Fibroblast of the conjunctiva (primary cell): ENCODE data around the gene ITM2C.

Experiments
- DNase-seq: peaks from one replicate; pipeline ENCODE4 v3.0.0-alpha.2; 2010; ENCODE audit warnings: low read depth

The ITM2C gene

DNA sequence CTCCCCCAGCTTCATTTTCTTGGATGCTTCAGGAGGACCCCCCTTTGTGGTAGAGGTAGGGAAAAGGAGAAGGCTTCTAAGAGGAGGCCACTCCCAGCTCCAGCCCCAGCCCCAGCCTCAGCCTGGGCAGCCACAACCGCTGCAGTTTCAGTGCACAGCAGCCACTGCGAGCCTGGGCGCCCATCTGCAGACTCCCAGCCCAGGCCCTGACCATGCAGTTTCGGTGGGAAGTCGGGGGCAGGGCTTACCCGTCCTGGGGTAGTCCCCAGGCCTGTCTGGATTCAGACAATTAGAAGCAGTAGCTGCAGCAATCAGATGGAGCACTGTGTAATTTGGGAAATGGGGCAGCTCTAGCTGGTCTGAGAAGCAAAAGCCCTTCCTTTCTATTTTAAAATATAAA is 28.6 kb downstream of the ITM2C start:
- DNase-seq = no peak

DNA sequence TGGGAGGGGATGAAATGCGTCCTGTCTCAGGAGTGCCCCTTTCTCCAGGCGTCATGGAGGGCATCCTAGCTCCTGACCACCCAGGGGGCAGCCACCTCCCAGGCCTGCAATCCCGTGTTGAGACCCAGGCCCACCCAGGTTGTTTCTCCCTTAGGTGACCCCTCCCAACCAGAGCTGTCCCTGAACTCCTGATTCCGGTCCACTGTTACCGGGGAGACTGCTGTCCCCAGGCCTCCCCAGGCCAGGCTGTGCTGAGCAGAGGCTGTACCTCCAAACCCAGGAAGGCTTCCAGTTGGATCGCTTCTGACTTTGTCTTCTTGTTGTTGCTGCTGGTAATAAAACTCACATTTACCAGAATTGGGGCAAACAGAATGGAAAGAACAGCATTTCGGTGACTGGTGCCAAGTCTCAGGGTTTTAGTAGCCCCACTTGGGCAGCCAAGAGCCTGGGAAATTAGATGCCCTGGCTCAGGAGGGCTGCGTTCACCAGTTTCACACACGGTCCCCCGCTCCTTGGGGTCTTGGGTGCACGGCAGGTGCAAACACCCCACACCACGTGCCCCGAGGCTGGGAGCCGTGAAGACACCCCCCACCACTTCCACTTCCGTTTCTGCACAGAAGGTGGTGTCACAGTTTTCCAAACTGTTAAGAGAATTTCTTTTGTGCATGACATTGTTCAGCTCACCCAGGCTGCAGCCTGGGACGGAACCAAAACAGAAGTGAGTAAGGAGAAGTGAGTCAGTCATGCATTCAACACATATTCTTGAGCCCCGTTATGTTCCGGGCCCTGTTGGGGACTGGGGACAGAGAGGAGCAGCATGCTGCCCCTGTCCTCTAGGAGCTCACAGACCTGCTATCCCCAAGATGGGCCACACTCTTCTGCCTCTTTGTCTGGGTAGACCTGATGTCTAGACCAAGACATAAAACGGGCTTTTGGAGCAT is 29.4 kb downstream of the ITM2C start:
- DNase-seq = no peak

DNA sequence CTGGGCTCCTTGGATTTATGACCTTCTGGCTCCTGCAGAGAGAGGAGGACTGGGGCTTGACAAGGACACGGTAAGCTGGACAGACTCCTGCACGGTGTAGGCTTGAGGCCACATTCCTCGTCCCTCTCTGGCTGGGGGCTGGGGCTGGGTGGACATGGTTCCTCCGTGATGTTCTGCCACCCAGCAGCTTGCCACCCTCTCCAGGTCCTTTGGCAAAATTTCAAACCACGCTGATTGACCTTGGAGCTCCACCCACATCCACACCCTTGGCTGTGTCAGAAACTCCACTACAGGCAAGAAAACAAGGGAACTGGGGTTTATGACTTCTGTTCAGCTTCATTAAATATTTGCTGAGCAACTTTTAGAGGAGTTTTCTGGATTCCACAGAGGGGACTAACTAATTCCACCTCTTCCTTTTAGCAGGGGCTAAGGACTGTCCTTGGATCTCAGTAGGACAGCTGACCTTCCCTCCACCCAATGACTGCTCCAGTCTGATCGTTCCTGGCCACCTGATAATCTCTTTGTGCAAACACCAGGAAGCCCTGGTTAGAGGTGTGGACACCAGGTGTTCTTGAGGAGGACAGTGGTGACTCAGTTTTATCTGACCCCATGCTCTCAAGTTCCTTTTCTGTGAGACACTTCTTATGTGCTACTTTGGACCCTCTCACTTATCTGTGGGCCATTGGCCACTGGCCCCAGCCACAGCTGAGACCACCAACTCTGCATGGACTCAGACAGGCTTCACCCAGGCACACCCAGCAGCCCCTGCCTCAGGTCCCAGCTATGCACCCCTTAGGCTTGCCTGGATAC is 31.0 kb downstream of the ITM2C start:
- no peak for DNase-seq

DNA sequence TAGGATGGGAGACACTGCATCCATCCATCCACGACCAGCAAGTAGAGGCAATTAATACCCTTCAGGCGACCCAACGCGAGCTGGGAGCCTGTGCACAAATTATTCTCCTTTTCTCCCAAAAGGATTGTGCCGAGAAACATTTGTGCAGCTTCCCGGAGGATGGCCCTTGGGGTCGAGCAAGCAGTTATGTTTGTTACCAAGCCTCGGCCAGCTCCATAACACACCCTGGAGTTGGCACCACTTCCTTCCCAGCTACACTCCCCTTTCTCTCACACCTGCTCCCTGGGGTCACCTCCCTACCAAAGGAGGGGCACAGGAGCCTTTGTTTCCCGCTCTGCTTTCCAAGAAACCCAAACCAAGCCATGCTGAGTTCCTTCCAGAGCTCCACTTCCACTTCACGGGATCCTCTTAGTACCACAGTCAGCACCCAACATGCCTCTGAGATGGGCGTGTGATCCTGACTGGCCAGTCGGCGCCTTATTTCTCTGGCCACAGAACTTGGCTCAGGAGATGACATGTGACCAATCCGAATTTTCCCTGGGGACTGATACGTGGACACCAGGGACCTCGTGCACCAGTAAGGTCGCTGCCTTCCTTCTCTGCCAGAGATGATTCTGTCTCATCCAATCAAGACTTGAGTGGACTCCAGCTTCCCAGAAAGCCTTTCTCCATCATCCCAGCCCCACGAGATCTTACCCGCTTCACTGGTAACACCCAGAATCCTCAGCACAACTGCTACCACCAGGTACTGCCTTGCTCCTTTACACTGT is 31.8 kb downstream of the ITM2C start:
- no peak for DNase-seq

DNA sequence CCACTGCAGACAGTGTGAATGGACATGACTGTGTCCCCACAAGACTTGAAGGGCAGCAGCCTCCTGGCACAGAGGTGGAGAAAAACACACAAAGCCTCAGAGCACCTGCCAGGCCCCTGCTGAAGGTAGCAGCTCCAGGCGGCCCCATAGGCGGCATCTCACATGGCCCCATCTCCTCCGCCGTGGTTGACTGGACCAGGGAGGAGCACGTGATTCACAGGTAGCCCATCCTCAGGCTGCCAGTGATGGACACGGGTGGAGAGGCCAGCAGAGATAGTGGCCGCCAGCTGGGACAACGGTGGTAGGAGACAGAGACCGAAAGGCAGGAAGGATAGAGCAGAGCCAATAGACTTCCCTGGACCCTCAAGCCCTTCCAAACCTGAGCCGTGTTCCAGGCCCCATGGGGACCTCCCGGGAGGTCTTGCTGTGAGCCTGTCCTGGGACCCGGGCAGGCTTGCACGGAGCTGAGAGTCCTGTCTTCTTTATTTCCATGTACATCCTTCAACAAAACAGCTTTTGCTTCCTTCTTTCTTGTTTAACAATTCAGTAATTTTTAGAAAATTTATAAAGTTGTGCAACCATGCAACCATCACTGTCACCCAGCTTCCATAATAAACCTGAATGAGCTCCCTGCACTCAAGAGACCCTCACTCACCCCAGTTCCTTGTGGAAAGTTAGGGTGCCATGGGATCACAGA is 33.4 kb downstream of the ITM2C start:
- no peak for DNase-seq

DNA sequence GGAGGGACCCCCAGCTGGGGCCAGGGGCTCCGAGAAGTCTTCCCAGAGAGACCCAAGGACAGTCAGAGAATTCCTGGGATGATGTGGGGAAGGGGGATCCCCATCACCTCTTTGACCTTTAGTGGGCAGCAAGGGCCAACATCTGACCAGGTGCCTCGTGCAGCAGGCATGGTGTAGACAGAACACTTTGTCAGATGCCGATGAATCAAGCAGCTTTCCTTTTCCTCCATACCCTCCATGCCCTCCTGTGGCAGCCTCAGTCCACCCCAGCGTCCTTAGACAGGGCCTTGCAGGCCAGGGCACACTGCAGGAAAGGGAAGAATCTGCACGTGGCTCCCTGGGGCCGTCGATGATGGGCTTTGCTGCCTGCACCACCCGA is 34.0 kb downstream of the ITM2C start:
- DNase-seq = no peak

DNA sequence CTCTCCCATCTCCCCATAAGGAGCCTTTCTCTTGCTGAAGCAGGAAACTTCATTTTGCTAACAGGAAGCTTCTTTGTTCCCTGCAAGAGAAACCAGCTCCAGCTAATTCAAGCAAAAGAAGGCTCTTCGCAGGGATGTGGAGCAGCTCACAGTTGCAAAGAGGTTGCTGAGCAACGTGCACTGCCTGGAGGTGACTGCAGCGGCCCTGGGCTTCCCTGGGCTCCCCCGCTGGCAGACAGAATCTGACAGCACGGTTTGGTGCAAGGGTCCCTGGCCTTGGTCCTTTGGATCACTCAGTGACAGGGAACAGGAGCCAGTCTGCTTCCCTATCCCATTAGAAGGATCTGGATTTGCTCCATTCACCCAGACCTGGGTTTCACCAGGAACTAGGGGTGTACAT is 34.5 kb downstream of the ITM2C start:
- DNase-seq = no peak

DNA sequence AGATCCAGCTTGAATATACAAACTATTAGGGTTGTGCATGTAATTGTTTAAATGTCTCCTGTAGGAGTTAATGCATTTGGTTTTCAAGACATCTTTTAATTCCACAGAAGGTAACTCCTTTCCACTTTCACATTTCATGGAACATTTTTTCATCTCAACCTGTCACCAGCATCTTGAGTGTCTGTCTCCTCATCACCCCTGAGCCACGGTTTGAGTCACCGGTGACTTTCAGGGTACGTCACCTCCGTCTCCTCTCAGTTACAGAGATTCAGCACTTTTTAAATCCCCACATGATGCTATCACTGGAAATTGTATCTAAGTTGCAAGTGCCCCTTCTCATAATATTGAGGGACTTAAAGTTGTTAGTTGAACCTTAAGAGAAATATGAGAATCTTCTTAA is 35.0 kb downstream of the ITM2C start:
- no peak for DNase-seq

DNA sequence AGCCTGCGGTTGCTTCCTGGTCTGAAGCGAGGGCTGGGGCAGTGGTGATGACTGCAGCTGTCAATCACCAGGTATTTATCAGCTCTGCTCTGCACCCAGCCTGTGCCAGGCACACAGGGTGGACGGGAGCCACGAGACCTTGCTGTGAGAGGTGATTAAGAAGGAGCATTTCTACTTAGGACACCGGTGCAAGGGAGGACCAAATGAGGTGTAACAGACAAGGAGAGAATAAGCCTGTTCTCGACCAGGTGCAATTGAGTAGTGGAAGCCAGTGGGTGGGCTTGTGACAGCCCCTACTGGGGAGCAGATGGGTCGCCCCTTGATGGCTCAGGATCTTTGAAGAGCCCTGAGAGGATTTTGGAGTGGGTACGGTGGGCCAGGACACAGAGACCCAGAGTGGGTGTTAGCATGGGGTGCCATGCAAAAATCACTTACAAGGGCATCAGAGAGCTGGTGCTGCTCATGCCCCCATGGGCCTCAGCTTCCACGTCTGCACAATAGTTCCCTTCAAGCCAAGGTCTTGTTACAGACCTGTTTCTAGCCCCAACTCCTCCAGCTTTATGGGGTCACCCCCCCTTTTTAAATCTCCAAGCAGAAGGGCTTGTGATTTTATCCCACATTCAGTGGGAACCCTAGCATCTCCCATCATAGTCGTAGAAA is 35.7 kb downstream of the ITM2C start:
- DNase-seq = no peak

DNA sequence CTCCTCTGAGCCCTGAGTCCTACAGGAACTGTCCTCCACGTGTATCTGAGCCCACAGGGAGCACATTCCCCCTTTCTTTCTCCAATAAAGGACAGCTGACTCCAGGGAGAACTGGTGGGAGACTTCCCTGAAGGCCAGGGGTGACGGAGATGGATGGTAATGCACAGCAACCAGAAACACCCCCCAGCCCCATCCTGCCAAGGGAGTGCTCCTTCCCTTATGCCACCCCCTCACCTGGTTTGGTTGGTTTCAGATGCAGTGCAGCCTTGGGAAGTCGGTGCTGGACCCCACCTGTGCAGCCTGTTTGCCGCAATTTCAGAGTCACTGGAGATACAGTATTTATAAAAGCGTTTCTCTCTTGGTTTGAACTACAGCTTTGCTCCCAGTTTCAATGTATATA is 36.3 kb downstream of the ITM2C start:
- no peak for DNase-seq

DNA sequence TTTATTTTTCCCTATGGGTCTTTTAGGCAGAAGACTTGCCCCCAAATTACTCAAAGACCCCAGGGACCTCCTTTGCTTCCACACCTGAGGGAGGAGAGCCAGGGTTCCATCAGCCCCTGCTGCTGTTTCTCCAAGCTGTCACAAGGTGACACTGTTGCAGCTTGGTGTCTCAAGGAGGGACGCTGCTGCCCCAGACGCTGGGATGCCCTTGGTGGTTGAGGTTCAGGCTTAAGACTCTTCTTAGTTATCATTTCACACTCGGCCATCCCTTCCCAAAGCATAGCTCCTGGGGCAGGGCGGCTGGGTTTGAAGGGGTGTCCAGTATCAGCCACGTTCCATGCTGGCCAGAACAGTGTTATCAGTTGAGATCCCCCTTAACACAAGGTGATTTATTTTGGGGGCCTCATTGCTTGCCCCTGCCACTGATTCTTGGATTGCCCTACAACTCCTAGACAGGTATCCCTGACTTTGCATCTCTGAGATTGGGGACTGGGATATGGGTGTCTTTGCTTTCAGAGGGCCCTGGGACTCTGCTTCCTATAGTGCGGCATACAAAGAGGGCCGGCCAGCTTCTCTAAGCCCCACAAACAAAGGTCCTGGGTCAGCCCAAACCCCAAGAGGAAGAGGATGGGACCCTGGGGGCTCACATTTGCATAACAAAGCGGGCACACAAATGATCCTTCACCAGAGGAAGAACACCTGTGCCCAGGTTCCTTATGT is 37.6 kb downstream of the ITM2C start:
- peak; percentile 54 for DNase-seq

DNA sequence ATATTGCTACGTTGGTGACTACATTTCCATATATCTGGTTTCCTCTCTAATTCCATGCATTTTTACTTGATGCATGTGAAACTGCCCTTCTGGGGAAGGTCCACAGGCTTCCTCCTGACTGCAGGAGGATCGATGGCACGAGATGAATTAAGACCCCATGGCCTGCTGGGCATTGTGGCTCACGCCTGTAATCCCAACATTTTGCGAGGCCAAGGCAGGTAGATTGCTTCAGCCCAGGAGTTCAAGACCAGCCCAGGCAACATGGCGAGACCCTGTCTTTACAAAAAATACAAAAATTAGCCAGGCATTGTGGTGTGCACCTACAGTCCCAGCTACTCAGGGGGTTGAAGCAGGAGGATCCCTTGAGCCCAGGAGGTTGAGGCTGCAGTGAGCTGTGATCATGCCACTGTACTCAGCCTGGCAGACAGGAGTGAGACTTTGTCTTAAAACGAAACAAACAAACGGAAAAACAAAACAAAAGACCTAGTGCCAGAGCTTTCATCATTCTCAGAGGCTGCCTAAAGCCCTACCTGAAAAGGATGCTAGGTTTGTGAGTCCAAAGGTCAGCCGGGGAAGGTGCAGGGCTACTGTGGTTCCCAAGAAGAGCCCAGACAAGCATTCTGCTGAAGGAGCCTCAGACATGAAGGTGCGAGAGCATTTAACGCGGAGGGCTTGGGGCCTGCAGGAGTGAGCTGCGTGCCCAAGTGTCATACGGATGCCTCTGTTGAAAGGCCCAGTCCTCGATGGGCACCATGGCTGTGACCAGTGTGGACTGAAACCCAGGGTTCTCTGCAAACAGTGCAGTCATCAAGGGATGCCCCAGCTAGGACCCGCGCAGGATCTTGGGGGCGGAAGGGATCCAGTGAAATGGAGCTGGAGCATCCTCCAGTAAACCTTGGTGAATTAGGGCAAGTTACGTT is 38.7 kb downstream of the ITM2C start:
- DNase-seq = no peak

DNA sequence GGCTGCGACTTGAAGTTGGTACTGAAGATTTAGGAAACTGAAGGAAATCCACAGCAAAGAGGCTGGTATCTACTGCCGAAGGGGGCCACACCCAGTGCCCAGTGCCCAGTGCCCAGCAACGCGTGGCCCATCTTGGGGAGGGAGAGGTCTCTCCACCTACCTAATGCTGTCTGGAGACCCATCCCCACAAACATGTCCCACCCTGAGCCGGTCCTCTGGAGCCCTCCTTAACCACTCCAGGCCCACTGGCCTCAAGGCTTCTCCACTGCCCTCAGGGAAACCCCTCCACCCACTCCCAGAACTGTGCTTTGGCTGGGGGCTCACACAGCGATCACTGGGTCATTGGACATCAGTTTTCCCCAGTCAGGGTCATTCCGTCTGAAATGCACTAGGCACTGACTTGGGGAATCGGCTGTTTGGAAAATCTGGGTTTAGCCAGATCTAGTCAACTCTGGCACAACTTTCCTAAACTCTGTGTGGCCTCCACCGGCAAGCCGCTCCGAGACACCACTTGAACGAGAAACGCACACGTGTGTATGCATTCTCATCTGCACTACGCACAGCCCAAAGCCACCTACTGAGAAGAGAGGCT is 40.2 kb downstream of the ITM2C start:
- DNase-seq = no peak

DNA sequence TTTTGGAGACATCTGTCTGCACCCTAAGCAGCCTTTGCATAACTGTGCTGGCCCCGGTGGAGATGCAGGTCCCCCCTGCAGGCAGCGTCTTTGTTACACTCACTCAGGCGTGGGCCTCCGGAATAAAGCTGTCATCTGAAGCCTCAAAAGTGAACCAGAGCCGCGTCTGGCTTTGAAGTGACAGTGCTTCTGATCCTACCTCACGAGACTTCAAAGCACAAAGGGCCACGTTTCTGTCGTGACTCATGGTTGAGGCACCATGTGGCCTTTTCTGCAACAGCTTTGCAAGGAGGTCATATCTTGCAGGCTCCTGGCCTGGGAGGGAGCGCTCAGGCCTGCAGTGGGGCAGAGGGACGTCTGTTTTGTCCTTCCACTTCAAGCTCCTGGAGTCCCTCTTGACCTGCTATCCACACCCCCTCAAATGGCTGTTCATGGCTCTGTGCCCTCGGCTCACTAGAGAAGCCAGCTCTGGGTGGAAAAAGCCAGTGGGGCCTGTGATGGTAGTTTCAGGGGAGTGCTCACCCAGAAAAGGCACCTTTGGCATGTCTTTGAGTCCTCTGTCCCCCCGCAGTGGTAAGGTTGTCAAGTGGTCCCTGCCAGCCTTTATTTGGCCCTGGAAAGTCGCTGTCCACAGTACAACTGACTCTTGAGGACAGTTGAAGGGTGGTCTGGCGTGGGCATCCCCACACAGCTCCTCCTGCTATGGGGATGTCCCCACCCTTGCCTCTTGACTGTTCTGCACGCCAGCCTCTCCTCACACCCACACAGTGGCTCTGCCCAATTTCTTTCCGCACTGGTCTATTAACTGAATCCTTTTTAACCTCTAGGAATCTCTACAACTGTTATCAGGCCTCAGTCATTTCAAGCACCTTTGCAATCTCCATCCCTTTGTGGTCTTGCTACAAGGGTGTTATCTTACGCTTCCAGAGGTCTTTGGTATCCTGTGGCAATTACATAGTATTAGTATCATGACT is 41.0 kb downstream of the ITM2C start:
- no peak for DNase-seq

DNA sequence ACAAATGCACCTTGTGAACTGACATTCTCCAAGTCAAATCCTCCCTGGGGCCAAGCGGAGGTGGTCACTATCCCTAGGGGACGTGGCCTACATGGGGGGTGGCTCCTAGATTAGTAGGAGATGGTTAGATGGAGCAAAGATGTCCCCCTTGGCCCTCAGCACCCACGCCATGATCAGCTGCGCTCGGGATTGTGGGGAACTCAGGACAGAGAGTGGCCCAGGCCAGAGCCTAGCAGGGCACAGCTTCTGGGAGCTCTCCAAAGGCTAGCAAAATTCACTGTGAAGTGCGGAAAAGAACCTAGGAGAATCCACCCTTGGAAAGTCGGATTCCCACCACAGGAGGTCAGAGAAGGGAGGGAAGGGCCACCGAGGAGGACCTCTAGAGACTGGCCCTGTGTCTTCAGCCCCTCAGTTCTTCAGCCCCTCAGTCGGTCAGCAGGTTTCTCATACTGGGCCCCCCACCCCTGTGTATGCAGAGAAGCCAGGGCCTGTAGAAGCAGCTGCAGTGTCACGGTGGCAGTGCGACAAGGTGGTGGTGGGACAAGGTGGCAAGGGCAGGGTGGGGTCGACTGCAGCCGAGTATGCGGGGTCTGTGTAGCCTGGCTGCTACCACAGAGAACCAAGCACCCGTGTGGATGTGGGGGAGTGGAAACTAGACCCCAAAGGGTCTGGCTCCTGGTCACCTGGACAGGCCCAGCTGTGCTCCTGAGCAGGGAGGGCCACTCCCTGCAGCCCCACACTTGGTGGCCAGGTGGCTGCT is 41.9 kb downstream of the ITM2C start:
- no peak for DNase-seq

DNA sequence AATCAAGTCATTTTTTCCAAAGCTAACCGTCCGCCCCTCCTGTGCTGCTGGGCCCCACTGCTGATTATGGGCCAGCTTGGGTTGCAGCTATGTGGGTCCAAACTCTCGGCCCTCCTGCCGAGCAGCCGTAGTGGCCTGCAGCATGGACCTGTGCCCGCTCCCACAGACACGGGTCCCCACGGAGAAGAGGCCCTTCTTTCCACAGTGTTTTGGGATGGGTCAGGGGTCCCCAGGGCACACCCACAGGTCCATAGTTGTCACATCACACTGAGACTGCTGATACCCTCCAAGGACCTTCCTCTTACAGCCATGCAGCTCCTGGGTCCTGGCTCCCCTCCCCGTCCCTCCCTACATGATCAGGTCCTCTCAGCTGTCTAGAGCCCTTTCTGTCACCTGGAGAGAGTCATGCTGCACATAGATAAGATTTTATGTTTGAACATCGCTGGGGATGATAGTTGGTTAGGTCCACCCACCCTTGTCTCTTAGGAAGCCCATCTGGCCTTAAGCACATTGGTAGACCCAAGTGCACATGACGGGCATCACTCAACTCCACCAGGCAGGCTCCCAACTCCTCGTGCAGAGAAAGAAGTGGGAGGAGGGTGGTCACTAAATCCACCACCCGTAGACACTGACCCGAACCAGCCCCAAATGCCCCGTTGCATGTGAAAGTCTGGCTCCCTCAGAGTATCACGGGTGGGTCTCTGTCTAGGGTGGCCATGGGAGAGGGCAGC is 42.8 kb downstream of the ITM2C start:
- no peak for DNase-seq
